MCF 10A (cell line): ENCODE measurements around the gene SDK1. TPM values are rescaled to one million over a fixed set of nuclear protein-coding genes. Genes with fewer than 3 reads are reported as not detected.

Source experiments
- BruUV-seq: library from RNA; stranded (reverse); fragments of 400-500 nt; replicated peaks from 2 replicates; lab custom pipeline; 2021; lab: Mats Ljungman, UMichigan
- CTCF ChIA-PET: fragments of 300-600 bp; sonication (Branson Sonifier 250); formaldehyde crosslinking; extraction: SDS; loops from one replicate; lab custom pipeline; 2021; ENCODE audit warnings: antibody characterized with exemption, inconsistent platforms; lab: Yijun Ruan, JAX
- POLR2A ChIA-PET: fragments of 300-600, 350-650 bp; sonication (Branson Sonifier 250); formaldehyde crosslinking; extraction: SDS; loops from one replicate; lab custom pipeline; 2020; ENCODE audit warnings: antibody characterized with exemption, inconsistent platforms; lab: Yijun Ruan, JAX
- DNase-seq: peaks from one replicate; pipeline ENCODE4 v3.0.0-alpha.2; 2018; ENCODE audit not compliant: unreplicated experiment
- H3K27ac Mint-ChIP-seq: one replicate; pipeline ENCODE4 v1.8.0; 2022; ENCODE audit warnings: mild to moderate bottlenecking, low read depth, mixed read lengths; ENCODE audit not compliant: unreplicated experiment
- H3K27me3 Mint-ChIP-seq: one replicate; pipeline ENCODE4 v1.8.0; 2022; ENCODE audit warnings: mixed read lengths; ENCODE audit not compliant: insufficient read depth, unreplicated experiment
- H3K36me3 Mint-ChIP-seq: one replicate; pipeline ENCODE4 v1.8.0; 2022; ENCODE audit warnings: mild to moderate bottlenecking, moderate library complexity, mixed read lengths; ENCODE audit not compliant: insufficient read depth, unreplicated experiment
- H3K4me1 Mint-ChIP-seq: one replicate; pipeline ENCODE4 v1.8.0; 2022; ENCODE audit warnings: mixed read lengths; ENCODE audit not compliant: insufficient read depth, unreplicated experiment
- H3K4me3 Mint-ChIP-seq: one replicate; pipeline ENCODE4 v1.8.0; 2022; ENCODE audit warnings: mild to moderate bottlenecking, moderate library complexity, mixed read lengths; ENCODE audit not compliant: unreplicated experiment
- H3K9me3 Mint-ChIP-seq: one replicate; pipeline ENCODE4 v1.8.0; 2022; ENCODE audit warnings: mixed read lengths; ENCODE audit not compliant: unreplicated experiment
- intact Hi-C: fragments of 100-400 bp; cut with micrococcal nuclease; formaldehyde crosslinking; loops from 2 replicates; pipeline ENCODE4 v1.14.1; 2022
- total RNA-seq: library from RNA; stranded (reverse); gene quantifications from 2 replicates; pipeline ENCODE4 v1.2.3, GENCODE V29; 2022
- TF ChIP-seq, protein P1 (sequence below): fragments of 200-600 bp; IDR thresholded peaks from one replicate; pipeline ENCODE4 v1.8.0; 2022; ENCODE audit warnings: antibody characterized with exemption, mild to moderate bottlenecking; ENCODE audit not compliant: unreplicated experiment

SDK1 gene
- total RNA-seq, 1 experiment from 2014 or later: 3.3 TPM

DNA sequence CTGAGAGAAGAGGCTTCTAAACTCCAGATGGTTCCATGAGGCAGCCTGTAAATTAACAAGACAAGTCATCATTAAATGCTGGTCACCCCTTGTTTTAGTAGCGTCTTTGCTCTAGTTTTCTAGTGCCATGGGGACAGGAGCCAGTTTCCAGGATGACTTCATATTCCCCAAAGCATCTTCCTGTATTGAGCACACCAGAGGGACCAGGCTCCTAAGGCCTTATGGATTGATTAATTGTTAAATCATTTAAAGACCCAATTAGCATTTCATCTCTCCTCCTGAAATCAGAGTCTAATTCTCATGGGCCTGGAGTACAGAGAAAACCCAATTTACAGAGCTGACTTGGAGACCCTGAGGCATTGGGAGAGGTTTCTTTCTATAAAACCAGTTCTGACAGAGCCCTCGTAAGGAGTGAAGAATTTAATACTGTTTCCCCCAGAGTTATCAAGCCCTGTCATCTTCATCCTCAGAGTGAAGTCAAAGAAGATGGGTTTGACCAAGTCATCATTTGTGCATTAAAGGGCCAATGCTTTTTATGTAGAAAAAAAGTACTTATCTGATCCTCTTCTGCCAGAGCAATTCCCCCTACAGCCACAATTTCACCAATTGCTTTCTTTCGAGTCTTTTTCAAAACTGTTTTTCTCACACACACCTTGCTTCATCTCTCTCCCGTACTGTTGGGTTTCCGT is 678.7 kb downstream of the SDK1 start:
- TF ChIP-seq, protein P1, sequence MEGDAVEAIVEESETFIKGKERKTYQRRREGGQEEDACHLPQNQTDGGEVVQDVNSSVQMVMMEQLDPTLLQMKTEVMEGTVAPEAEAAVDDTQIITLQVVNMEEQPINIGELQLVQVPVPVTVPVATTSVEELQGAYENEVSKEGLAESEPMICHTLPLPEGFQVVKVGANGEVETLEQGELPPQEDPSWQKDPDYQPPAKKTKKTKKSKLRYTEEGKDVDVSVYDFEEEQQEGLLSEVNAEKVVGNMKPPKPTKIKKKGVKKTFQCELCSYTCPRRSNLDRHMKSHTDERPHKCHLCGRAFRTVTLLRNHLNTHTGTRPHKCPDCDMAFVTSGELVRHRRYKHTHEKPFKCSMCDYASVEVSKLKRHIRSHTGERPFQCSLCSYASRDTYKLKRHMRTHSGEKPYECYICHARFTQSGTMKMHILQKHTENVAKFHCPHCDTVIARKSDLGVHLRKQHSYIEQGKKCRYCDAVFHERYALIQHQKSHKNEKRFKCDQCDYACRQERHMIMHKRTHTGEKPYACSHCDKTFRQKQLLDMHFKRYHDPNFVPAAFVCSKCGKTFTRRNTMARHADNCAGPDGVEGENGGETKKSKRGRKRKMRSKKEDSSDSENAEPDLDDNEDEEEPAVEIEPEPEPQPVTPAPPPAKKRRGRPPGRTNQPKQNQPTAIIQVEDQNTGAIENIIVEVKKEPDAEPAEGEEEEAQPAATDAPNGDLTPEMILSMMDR: no peak
- POLR2A ChIA-PET: no interaction called here
- CTCF ChIA-PET: no interaction called here
- Mint-ChIP-seq H3K9me3 (no peaks in the 10 kb centered on the region), H3K4me3 (no peak overlapping the region), H3K27ac (no peak overlapping the region), H3K4me1 (no peaks in the 10 kb centered on the region), H3K36me3 (no peaks in the 10 kb centered on the region), H3K27me3 (no peaks in the 10 kb centered on the region)
- intact Hi-C loops: no loop called here
- DNase-seq: no peak
- BruUV-seq: no TSS peak

DNA sequence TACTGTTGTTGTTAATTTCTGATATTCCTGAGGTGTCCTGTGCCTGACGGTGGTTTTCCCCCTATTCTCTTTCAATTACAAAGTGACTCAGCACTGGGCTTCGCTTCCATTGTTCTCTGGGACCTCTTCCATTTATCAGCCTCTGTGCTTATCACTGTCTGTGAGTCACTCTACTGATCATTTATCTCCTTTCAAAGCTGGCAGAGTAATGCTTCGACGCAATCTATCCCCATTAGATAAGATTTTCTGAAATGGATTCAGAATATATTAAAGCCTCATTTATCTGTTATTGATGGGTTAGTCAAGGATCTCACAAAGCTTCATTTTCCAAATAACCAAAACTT is 679.2 kb downstream of the SDK1 start:
- no peak overlapping the region for H3K27ac Mint-ChIP-seq
- no peak for DNase-seq
- intact Hi-C loops: no loop called here
- no peaks in the 10 kb centered on the region for H3K36me3 Mint-ChIP-seq
- no peaks in the 10 kb centered on the region for H3K4me1 Mint-ChIP-seq
- TF ChIP-seq, protein P1: no peak
- H3K27me3 Mint-ChIP-seq: no peaks in the 10 kb centered on the region
- BruUV-seq: no TSS peak
- H3K9me3 Mint-ChIP-seq: no peaks in the 10 kb centered on the region
- H3K4me3 Mint-ChIP-seq: no peak overlapping the region
- CTCF ChIA-PET: no interaction called here
- POLR2A ChIA-PET: no interaction called here

GRCh38 chr7:3981281-3981680 is 680.2 kb downstream of the SDK1 start:
- intact Hi-C loops: no loop called here
- H3K36me3 Mint-ChIP-seq: no peaks in the 10 kb centered on the region
- DNase-seq: no peak
- H3K9me3 Mint-ChIP-seq: no peaks in the 10 kb centered on the region
- TF ChIP-seq, protein P1: no peak
- H3K27me3 Mint-ChIP-seq: no peaks in the 10 kb centered on the region
- H3K4me1 Mint-ChIP-seq: no peaks in the 10 kb centered on the region
- POLR2A ChIA-PET: no interaction called here
- CTCF ChIA-PET: interaction anchor here (0.7 kb wide), 1 partner anchor 301 kb away, joined by 3 read pairs; no protein-coding TSS in a partner anchor
- H3K4me3 Mint-ChIP-seq: no peak overlapping the region
- H3K27ac Mint-ChIP-seq: no peak overlapping the region
- BruUV-seq: no TSS peak

DNA sequence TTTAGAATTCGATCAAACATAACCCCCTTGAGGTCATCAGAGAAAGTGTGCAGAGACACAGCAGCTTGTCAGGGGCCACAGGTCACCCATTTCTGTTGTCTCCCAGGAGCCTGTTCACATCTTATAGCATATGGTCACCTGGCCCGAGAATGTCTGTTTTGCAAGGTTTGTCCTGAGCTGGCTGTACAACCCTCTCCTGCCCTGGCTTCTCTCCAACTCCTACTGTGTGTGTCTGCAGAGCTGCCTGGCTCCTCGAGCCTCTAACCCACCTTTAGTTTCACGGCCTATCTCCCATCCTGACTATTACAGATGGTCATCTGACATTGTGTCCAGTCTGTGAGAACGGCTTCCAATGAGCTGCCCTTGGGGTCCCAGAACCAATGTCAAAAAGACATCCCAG is 683.4 kb downstream of the SDK1 start:
- BruUV-seq: no TSS peak
- no peak overlapping the region for H3K4me3 Mint-ChIP-seq
- intact Hi-C loops: no loop called here
- H3K9me3 Mint-ChIP-seq: no peaks in the 10 kb centered on the region
- ChIA-PET POLR2A (no interaction called here), CTCF (no interaction called here)
- no peaks in the 10 kb centered on the region for H3K4me1 Mint-ChIP-seq
- TF ChIP-seq, protein P1: no peak
- no peaks in the 10 kb centered on the region for H3K36me3 Mint-ChIP-seq
- no peak overlapping the region for H3K27ac Mint-ChIP-seq
- no peaks in the 10 kb centered on the region for H3K27me3 Mint-ChIP-seq
- DNase-seq: peak; percentile 13
